ENCODE data around the gene RTKN2. TPM values are rescaled to one million over a fixed set of nuclear protein-coding genes. Genes with fewer than 3 reads are reported as not detected.

RTKN2 gene
- total and polyA plus RNA-seq, 9 of the 15 experiments (the other 6 are each of a cell fraction or from before 2014, with no cell fraction given): 0.03 to 0.11 (median 0.05) TPM; not detected in 2

DNA sequence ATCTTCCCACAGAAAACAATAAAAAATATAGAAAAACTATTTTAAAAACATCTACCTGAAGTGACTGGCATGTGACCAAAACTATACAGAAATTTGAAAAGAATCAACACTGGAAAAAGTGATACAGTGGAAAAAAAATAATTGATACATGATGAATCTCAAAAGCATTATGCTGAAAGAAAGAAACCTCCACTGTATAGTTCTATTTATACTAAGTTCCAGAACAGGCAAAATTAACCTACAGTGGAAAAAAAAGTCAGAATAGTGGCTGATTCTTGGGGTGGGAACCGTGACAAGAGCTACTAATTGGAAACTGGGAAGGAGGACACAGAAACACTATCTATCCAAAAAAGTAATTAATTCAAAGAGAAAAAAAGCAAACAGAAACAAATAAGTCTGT lies 14.9 kb downstream of the RTKN2 start:
- Histone ChIP-seq H4K20me1 (replicated peaks; ENCODE audit: control insufficient read depth, insufficient read depth, low read length) (no peaks in the 10 kb centered on the region), H3K4me2 (ENCODE audit: insufficient read depth, low read length) (no peak overlapping the region), H2AFZ (ENCODE audit: low read depth, low read length) (no peak overlapping the region), H3K9me1 (ENCODE audit: control insufficient read depth, insufficient read depth, low read length) (no peaks in the 10 kb centered on the region), H3K9ac (ENCODE audit: insufficient read depth in 1 of 2, low read depth in 2 of 2, low read length in 2 of 2) (no peak overlapping the region), H3K4me3 (no peak overlapping the region), H3K27ac (ENCODE audit: extremely low read depth, low read depth, low read length) (no peak overlapping the region), H3K4me1 (replicated peaks in 1 of 2; ENCODE audit: control insufficient read depth in 2 of 2, insufficient read depth in 2 of 2, low read length in 2 of 2) (no peaks in the 10 kb centered on the region), H3K9me3 (replicated peaks; ENCODE audit: control insufficient read depth, insufficient read depth, low read depth, low read length) (no peaks in the 10 kb centered on the region), H3K27me3 (ENCODE audit: control insufficient read depth in 2 of 2, insufficient read depth in 2 of 2, low read length in 2 of 2) (no peaks in the 10 kb centered on the region), H3K79me2 (ENCODE audit: control insufficient read depth, insufficient read depth, low read length) (no peaks in the 10 kb centered on the region), H3K36me3 (ENCODE audit: control insufficient read depth, insufficient read depth, low read length) (no peaks in the 10 kb centered on the region)
- BruUV-seq (replicated peaks): no TSS peak
- TF ChIP-seq CBX5 (IDR thresholded peaks at IDR 0.05; ENCODE audit: borderline replicate concordance, low read depth): no peak
- TF ChIP-seq, protein P1, sequence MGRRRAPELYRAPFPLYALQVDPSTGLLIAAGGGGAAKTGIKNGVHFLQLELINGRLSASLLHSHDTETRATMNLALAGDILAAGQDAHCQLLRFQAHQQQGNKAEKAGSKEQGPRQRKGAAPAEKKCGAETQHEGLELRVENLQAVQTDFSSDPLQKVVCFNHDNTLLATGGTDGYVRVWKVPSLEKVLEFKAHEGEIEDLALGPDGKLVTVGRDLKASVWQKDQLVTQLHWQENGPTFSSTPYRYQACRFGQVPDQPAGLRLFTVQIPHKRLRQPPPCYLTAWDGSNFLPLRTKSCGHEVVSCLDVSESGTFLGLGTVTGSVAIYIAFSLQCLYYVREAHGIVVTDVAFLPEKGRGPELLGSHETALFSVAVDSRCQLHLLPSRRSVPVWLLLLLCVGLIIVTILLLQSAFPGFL (CRISPR knock-in tag; IDR thresholded peaks at IDR 0.05): no peak
- intact Hi-C loops (cut with micrococcal nuclease): no loop called here
- 8% methylated on average over 1 of the region's 1 CpG for WGBS (ENCODE audit: insufficient coverage, low coverage, missing lambda C conversion rate)
- CTCF ChIA-PET (ENCODE audit: low intra/inter-chr PET ratio): no interaction called here
- in situ Hi-C loops (cut with MboI): no loop called here
- DNase-seq (ENCODE audit: extremely low read depth in 1 of 4, low spot score in 3 of 4) (no peak), ATAC-seq (no peak), FAIRE-seq (no peak)
- POLR2A ChIA-PET: no interaction called here

- Histone ChIP-seq H3K9me1 (ENCODE audit: control insufficient read depth, insufficient read depth, low read length) (no peaks in the 10 kb centered on the region), H3K36me3 (ENCODE audit: control insufficient read depth, insufficient read depth, low read length) (no peaks in the 10 kb centered on the region), H3K27me3 (ENCODE audit: control insufficient read depth in 2 of 2, insufficient read depth in 2 of 2, low read length in 2 of 2) (no peaks in the 10 kb centered on the region), H3K4me1 (replicated peaks in 1 of 2; ENCODE audit: control insufficient read depth in 2 of 2, insufficient read depth in 2 of 2, low read length in 2 of 2) (no peaks in the 10 kb centered on the region), H3K27ac (ENCODE audit: extremely low read depth, low read depth, low read length) (no peak overlapping the region), H4K20me1 (replicated peaks; ENCODE audit: control insufficient read depth, insufficient read depth, low read length) (no peaks in the 10 kb centered on the region), H3K4me2 (ENCODE audit: insufficient read depth, low read length) (no peak overlapping the region), H3K9ac (ENCODE audit: insufficient read depth in 1 of 2, low read depth in 2 of 2, low read length in 2 of 2) (no peak overlapping the region), H3K9me3 (replicated peaks; ENCODE audit: control insufficient read depth, insufficient read depth, low read depth, low read length) (no peaks in the 10 kb centered on the region), H2AFZ (ENCODE audit: low read depth, low read length) (no peak overlapping the region), H3K79me2 (ENCODE audit: control insufficient read depth, insufficient read depth, low read length) (no peaks in the 10 kb centered on the region), H3K4me3 (no peak overlapping the region)
- no TSS peak for BruUV-seq (replicated peaks)
- WGBS (ENCODE audit: insufficient coverage, low coverage, missing lambda C conversion rate): 0% methylated on average over 1 of the region's 1 CpG
- in situ Hi-C loops (cut with MboI): no loop called here
- ChIA-PET POLR2A (no interaction called here), CTCF (ENCODE audit: low intra/inter-chr PET ratio) (no interaction called here)
- intact Hi-C loops (cut with micrococcal nuclease): no loop called here
- ATAC-seq (no peak), FAIRE-seq (no peak), DNase-seq (ENCODE audit: extremely low read depth in 1 of 4, low spot score in 3 of 4) (no peak)
- TF ChIP-seq NCOA1 (IDR thresholded peaks at IDR 0.05; ENCODE audit: low read depth) (no peak), STAT5B (CRISPR knock-in tag; IDR thresholded peaks at IDR 0.05) (no peak), ARID2 (IDR thresholded peaks at IDR 0.05) (no peak), CLOCK (CRISPR knock-in tag; IDR thresholded peaks at IDR 0.05; ENCODE audit: borderline replicate concordance) (no peak), FOXK2 (conservative IDR thresholded peaks at IDR 0.05 in 1 of 2, IDR thresholded peaks at IDR 0.05 in 1 of 2; ENCODE audit: low read depth in 2 of 2) (no peak), SOX6 (IDR thresholded peaks at IDR 0.05) (no peak), ZC3H4 (CRISPR knock-in tag; IDR thresholded peaks at IDR 0.05; ENCODE audit: borderline replicate concordance) (no peak), GABPB1 (CRISPR knock-in tag; IDR thresholded peaks at IDR 0.05) (no peak)
- TF ChIP-seq, protein P2, sequence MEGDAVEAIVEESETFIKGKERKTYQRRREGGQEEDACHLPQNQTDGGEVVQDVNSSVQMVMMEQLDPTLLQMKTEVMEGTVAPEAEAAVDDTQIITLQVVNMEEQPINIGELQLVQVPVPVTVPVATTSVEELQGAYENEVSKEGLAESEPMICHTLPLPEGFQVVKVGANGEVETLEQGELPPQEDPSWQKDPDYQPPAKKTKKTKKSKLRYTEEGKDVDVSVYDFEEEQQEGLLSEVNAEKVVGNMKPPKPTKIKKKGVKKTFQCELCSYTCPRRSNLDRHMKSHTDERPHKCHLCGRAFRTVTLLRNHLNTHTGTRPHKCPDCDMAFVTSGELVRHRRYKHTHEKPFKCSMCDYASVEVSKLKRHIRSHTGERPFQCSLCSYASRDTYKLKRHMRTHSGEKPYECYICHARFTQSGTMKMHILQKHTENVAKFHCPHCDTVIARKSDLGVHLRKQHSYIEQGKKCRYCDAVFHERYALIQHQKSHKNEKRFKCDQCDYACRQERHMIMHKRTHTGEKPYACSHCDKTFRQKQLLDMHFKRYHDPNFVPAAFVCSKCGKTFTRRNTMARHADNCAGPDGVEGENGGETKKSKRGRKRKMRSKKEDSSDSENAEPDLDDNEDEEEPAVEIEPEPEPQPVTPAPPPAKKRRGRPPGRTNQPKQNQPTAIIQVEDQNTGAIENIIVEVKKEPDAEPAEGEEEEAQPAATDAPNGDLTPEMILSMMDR (IDR thresholded peaks at IDR 0.05 in 2 of 3, conservative IDR thresholded peaks at IDR 0.05 in 1 of 3; ENCODE audit: insufficient read depth in 2 of 3, low read depth in 1 of 3, low read length in 3 of 3): no peak
Observed at GRCh38 chr10:62252051-62252450, 16.6 kb downstream of the RTKN2 start.

All from K562 (cell line).